SK-N-SH treated with all-trans-retinoic acid at 6 μM for 48 hours (cell line): ENCODE results near the gene ECE1.

Experiments
- BACH2 ChIP-seq: fragments of 250-450 bp; sonication (Bioruptor Pico); IDR thresholded peaks from 2 replicates; pipeline ENCODE4 v1.9.0; 2021; ENCODE audit warnings: mild to moderate bottlenecking, borderline replicate concordance
- ESRRG ChIP-seq: fragments of 250-450 bp; sonication (Bioruptor Pico); IDR thresholded peaks from 2 replicates; pipeline ENCODE4 v1.6.1; 2021; ENCODE audit warnings: mild to moderate bottlenecking
- PPARA ChIP-seq: fragments of 250-450 bp; sonication (Bioruptor Pico); IDR thresholded peaks from 2 replicates; pipeline ENCODE4 v1.5.0; 2020; ENCODE audit warnings: mild to moderate bottlenecking, borderline replicate concordance
- RARB ChIP-seq: fragments of 250-450 bp; sonication (Bioruptor Pico); IDR thresholded peaks from 2 replicates; pipeline ENCODE4 v1.8.0; 2021; ENCODE audit warnings: mild to moderate bottlenecking, moderate library complexity
- SNAI2 ChIP-seq: fragments of 250-450 bp; sonication (Bioruptor Pico); IDR thresholded peaks from 2 replicates; pipeline ENCODE4 v1.5.0; 2020; ENCODE audit warnings: mild to moderate bottlenecking, moderate library complexity
- ZFP3 ChIP-seq: fragments of 250-450 bp; sonication (Bioruptor Pico); IDR thresholded peaks from 2 replicates; pipeline ENCODE4 v1.5.0; 2020; ENCODE audit warnings: mild to moderate bottlenecking, moderate library complexity
- ZFP30 ChIP-seq: fragments of 450-650 bp; formaldehyde crosslinking; IDR thresholded peaks from 2 replicates; pipeline ENCODE4 v1.5.0; 2022; ENCODE audit warnings: mild to moderate bottlenecking, moderate library complexity
- TF ChIP-seq, protein P1 (sequence below): fragments of 250-450 bp; sonication (Bioruptor Pico); IDR thresholded peaks from 2 replicates; pipeline ENCODE4 v1.8.0; 2020; ENCODE audit warnings: mild to moderate bottlenecking, moderate library complexity, borderline replicate concordance

DNA sequence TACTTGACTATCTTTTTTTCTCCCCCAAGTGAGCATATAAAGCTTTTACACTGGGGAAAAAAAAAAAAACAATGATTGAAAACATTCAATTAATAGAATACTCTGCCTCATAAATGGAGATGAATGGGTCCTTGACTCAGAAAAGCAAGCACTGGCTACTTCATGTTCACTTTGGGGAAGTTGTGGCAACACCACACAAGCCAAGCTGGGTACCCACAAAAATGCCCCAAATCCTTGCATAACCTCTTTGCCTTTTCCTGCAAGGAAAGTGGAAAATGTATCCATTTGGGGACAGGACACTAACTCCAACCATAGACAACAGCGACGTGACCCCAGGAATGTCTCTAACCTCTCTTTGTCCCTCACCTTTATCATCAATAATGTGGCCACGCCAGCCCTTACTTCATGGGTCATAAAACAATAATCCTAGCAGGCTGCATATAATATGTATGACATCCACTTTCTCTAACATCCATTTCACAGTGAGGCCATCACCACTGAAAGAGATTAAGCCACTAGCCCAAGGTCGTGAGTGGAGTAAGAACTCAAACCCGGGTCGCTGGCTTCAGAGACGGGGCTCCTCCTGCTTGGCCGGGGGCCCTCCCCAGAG is 2.3 kb downstream of the ECE1 start:
- TF ChIP-seq PPARA (CRISPR knock-in tag) (no peak), ZFP30 (CRISPR knock-in tag) (no peak), RARB (CRISPR knock-in tag) (no peak), ZFP3 (CRISPR knock-in tag) (no peak), ESRRG (no peak), SNAI2 (CRISPR knock-in tag) (no peak), BACH2 (CRISPR knock-in tag) (no peak)
- TF ChIP-seq, protein P1, sequence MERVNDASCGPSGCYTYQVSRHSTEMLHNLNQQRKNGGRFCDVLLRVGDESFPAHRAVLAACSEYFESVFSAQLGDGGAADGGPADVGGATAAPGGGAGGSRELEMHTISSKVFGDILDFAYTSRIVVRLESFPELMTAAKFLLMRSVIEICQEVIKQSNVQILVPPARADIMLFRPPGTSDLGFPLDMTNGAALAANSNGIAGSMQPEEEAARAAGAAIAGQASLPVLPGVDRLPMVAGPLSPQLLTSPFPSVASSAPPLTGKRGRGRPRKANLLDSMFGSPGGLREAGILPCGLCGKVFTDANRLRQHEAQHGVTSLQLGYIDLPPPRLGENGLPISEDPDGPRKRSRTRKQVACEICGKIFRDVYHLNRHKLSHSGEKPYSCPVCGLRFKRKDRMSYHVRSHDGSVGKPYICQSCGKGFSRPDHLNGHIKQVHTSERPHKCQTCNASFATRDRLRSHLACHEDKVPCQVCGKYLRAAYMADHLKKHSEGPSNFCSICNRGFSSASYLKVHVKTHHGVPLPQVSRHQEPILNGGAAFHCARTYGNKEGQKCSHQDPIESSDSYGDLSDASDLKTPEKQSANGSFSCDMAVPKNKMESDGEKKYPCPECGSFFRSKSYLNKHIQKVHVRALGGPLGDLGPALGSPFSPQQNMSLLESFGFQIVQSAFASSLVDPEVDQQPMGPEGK = no peak
